ENCODE results near the gene USP20. TPM values are rescaled to one million over a fixed set of nuclear protein-coding genes. Genes with fewer than 3 reads are reported as not detected.

The USP20 gene
- total and polyA plus RNA-seq, 12 donors: 8.3 to 73.4 (median 34.5) TPM

GRCh38 chr9:129852579-129852978 is 17.3 kb downstream of the USP20 start:
- Histone ChIP-seq H3K9me3 (replicated peaks in 1 of 3) (no peaks in the 10 kb centered on the region), H3K27ac (peak overlapping the region in 4 of 5 donors; percentile 22 to 70 (median 50)), H3K4me1 (replicated peaks in 1 of 2) (peaks cover 12 to 31% of the 10 kb centered on the region in 2 donors), H3K36me3 (replicated peaks in 1 of 2) (peaks cover 0 to 52% of the 10 kb centered on the region in 2 donors), H3K27me3 (no peaks in the 10 kb centered on the region), H3K4me3 (no peak overlapping the region)
- WGBS, 4 donors: 33 to 57% (median 37%) methylated on average over 3 to 5 of the region's 5 CpGs
- intact Hi-C loops (cut with DNase I): no loop called here
- TF ChIP-seq CTCF (IDR thresholded peaks at IDR 0.05): no peak
- no peak for TF ChIP-seq POLR2A (IDR thresholded peaks at IDR 0.05)
- peak in 6 of 7 donors; percentile 40 to 84 (median 62) for DNase-seq

- DNase-seq: no peak
- intact Hi-C loops (cut with DNase I): no loop called here
- H3K27me3 ChIP-seq: no peaks in the 10 kb centered on the region
- no peak overlapping the region for H3K4me3 ChIP-seq
- H3K36me3 ChIP-seq (replicated peaks in 1 of 2): peaks cover 0 to 62% of the 10 kb centered on the region in 2 donors
- no peak overlapping the region for H3K27ac ChIP-seq
- peaks cover 12 to 31% of the 10 kb centered on the region in 2 donors for H3K4me1 ChIP-seq (replicated peaks in 1 of 2)
- WGBS, 4 donors: 46 to 51% (median 50%) methylated on average over 3 of the region's 3 CpGs
- TF ChIP-seq CTCF (IDR thresholded peaks at IDR 0.05) (no peak), POLR2A (IDR thresholded peaks at IDR 0.05) (no peak)
- H3K9me3 ChIP-seq (replicated peaks in 1 of 3): no peaks in the 10 kb centered on the region
Measured at GRCh38 chr9:129853614-129854013, 18.4 kb downstream of the USP20 start.

GRCh38 chr9:129854588-129855110 is 19.4 kb downstream of the USP20 start:
- no peak for DNase-seq
- no peak for TF ChIP-seq POLR2A (IDR thresholded peaks at IDR 0.05)
- TF ChIP-seq CTCF (IDR thresholded peaks at IDR 0.05): no peak
- peaks cover 12 to 31% of the 10 kb centered on the region in 2 donors for H3K4me1 ChIP-seq (replicated peaks in 1 of 2)
- WGBS, 4 donors: 92 to 94% (median 93%) methylated on average over 4 of the region's 4 CpGs
- H3K36me3 ChIP-seq (replicated peaks in 1 of 2): peaks cover 0 to 66% of the 10 kb centered on the region in 2 donors
- intact Hi-C loops (cut with DNase I): no loop called here
- H3K4me3 ChIP-seq: no peak overlapping the region
- no peaks in the 10 kb centered on the region for H3K27me3 ChIP-seq
- H3K9me3 ChIP-seq (replicated peaks in 1 of 3): no peaks in the 10 kb centered on the region
- no peak overlapping the region for H3K27ac ChIP-seq

- Histone ChIP-seq H3K36me3 (replicated peaks in 1 of 2) (peaks cover 0 to 70% of the 10 kb centered on the region in 2 donors), H3K9me3 (replicated peaks in 1 of 3) (no peaks in the 10 kb centered on the region), H3K27ac (no peak overlapping the region), H3K4me1 (replicated peaks in 1 of 2) (peaks cover 7 to 11% of the 10 kb centered on the region in 2 donors), H3K27me3 (no peaks in the 10 kb centered on the region), H3K4me3 (no peak overlapping the region)
- intact Hi-C loops (cut with DNase I): no loop called here
- no peak for TF ChIP-seq CTCF (IDR thresholded peaks at IDR 0.05)
- TF ChIP-seq POLR2A (IDR thresholded peaks at IDR 0.05): no peak
- WGBS, 4 donors: 82 to 92% (median 91%) methylated on average over 7 of the region's 7 CpGs
- DNase-seq: no peak
Measured at GRCh38 chr9:129857207-129857606, 21.9 kb downstream of the USP20 start.
